Stimulated activated CD8-positive, alpha-beta memory T cell treated with anti-CD3 and anti-CD28 coated beads, Interleukin-7, amount 100 ng/mL, for 24 hours (primary cell): ENCODE data around the gene MYRF.

ENCODE experiments used
- DNase-seq: peaks from one replicate; pipeline ENCODE4 v3.0.0-alpha.2; 2020; ENCODE audit warnings: low read depth

Gene MYRF

GRCh38 chr11:61739413-61739812 is 13.0 kb upstream of the MYRF start:
- DNase-seq: no peak

DNA sequence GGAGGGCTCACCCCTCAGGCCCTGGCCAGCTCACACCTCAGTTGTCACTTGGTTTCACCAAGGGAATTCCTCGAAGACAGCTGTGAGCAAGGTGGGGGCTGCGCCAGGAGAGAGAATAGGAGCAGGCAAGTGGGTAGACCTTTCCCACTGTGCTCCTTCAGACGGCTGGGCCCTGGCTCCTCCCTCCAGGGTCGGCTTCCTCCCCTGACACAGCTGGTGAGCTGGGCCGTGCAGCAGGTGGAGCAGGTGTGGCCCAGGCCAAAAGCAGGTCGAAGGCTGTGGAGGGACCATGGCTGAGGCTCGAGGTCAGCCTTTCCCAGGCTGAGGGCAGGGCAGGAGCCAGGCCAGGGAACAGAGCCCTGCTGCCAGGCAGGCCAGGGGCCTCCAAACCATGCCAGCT is 12.5 kb upstream of the MYRF start:
- DNase-seq: no peak

- no peak for DNase-seq
Measured at GRCh38 chr11:61742391-61742790, 10.0 kb upstream of the MYRF start.

DNA sequence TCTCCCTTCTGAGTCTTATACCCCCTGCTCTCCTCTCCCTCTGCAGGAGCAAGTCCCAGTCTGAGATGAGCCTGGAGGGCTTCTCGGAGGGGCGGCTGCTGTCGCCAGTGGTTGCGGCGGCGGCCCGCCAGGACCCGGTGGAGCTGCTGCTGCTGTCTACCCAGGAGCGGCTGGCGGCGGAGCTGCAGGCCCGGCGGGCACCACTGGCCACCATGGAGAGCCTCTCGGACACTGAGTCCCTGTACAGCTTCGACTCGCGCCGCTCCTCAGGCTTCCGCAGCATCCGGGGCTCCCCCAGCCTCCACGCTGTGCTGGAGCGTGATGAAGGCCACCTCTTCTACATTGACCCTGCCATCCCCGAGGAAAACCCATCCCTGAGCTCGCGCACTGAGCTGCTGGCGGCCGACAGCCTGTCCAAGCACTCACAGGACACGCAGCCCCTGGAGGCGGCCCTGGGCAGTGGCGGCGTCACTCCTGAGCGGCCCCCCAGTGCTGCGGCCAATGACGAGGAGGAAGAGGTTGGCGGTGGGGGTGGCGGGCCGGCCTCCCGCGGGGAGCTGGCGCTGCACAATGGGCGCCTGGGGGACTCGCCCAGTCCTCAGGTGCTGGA is 8.8 kb upstream of the MYRF start:
- no peak for DNase-seq

GRCh38 chr11:61744181-61744580 is 8.3 kb upstream of the MYRF start:
- DNase-seq: no peak

DNA sequence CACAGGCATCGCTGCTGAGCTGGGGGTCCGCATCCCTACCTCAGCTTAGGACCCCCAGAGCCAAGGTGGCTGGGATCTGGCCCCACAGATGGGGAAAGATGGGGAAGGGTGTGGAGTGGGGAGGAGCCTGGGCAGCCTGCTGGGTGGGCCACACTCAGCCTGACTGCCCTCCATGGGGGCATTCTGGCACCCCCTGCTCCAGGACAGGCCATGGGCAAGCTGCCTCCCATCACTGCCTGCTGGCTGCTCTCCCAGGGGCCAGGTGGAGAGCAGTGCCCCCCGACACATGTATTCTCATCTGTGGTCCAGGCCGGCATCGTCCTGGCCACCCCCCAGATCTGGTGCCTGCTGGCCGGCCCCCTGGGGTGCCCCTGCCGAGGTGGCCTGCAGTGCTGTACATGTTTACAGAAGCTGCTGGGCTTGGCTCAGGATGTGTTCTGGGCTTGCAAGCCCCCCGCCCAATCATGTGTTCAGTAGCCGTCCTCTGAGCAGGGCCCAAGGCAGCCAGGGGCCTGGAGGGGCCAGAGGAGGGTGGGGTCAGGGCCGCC is 7.8 kb upstream of the MYRF start:
- DNase-seq: no peak

DNA sequence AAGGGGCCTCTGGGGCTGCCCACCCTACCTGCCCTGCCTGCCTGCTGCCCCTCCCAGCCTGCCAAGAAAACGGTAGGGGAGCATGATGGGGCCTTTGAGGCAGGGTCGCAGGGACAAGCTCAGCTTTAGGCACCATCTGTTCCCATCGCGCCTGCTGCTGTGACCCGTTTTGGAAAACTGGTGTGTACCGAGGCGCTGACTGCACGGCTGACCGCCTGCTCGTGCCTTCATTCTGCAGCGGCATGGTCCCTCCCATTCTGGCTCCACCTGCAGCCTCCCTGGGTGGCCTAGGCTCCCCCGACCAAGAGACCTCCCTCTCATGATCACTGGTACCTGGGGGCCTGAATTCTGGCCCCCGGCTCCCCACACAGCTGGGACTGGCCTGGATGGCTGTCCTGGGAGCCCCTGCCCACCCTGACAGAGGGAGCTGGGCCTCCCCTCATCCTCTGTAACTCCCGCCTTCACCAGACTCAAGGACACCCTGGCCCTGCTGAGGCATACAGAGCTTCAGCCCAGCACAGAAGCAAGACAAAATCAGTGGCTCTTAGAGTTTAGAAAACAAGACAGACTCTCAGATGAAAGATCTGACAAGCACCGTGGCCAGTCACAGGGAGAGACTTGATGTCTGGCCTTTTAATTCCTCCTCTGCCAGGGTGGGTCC is 6.5 kb upstream of the MYRF start:
- DNase-seq: no peak

GRCh38 chr11:61746442-61747191 is 5.8 kb upstream of the MYRF start:
- no peak for DNase-seq

DNA sequence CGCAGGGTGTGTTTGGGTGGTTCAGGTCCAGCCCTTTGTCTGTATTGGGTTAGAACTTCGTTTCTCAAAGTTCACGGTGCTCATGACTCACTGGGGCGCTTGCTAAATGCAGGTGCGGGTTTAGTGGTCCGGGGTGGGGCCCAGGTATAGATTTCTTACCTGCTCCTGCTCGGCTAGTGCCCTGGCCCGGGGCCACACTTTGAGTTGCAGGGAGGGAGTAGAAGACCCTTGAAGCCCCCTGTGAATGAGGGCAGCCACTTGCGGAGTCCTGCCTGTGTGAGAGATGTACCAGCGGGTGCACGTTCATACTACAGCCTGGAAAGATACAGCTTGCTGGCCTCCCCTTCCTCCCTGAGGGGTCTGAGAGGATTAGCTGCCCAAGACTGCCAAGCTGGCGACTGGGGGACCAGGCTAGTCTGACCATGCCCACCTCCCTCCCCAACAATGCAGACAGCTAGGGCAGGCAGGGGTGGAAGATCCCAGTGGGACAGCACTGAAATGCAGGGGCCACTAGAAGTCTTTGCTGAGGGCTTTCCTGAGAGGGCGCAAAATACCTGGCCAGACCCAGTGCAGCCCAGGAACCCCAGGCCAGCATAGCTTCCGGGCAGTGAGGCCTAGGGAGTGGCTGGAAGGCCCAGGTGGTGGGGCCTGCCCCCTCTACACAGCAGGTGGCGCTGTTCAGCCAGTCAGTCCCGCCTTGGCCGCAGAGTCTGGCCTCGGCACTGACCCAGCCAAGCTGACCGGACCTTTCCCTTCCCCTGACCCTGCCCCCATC is 5.1 kb upstream of the MYRF start:
- DNase-seq: no peak

DNA sequence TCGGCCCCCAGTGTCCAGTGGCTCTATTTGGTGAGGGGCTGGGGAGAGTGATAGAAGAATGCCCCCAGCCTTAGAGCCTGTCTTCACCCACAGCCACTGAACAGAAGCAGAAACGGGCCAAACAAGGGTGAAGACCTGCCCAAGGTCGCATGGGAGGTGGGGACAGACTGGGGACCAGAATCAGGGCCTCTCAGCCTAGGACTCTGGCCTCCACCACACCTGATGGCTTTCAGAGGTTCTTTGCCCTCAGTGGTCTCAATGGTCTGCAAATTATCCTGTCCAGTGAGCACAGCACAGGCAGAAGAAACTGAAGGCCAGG is 4.5 kb upstream of the MYRF start:
- DNase-seq: no peak

DNA sequence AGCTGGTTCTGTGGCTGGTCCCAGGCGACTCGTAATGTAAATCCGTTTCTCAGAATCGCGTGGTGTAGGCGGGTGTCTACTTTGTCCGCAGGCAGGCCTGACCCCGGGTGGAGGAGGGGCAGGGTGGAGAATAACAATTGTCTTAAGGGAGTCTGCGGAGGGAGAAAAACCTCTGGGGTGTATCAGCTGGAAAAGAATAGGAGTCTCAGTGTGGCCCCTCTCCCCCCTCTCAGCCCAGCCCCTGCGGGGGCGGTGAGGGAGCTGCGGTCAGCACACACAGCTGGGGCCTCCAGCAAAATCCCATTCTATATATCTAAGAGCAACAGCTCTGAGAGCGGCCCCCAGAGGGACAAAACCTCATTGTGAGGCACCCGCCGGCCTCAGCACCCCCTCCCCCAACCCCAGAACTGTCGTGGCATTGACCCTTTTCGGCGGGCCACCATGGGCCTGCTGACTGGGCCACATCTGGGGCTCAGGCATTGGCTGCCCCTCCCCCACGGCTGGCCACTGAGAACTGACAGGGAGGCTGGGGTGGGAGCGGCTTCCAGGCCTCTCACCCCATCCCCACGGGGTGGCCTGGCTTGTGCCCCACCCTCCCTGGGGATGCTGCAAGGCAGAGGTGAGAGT is 2.7 kb upstream of the MYRF start:
- no peak for DNase-seq

DNA sequence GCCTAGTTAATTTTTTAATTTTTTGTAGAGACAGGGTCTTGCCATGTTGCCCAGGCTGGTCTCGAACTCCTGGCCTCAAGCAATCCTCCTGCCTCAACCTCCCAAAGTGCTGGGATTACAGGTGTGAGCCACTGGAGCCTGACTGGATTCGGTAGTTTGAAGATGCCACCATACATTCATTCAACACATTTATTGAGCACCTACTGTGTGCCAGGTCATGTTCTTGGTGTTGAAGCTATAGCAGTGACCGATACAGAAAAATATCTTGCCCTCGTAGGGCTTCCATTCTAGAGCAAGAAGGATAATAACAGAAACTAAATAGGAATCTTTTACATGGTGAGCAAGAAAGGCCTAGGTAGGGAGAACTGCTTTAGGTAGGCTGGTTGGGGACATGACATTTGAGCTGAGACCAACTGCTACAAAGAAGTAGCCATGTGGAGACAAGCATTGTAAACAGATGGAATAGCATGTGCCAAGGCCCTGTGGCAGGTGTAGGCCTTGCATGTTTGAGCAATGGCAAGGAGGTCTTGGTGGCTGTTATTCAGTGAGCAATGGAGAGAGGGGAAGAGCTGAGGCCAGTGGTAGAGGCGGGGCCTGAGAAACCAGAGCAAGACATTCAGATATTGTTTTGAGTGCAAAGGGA is 1.7 kb upstream of the MYRF start:
- DNase-seq: no peak

DNA sequence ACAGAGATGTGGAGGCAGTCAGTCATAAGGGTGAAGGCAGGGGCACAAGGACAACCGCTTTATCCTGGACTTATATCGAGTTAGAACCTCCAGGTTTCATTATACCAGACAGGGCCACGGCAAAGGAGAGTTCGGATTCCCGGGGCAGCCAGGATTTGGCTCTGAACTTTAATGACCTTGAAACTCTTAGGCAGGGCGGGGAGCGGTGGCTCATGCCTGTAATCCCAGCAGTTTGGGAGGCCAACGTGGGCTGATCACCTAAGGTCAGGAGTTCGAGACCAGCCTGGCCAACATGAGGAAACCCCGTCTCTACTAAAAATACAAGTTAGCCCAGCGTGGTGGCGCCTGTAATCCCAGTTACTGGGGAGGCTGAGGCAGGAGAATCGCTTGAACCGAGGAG is 1.1 kb upstream of the MYRF start:
- DNase-seq: no peak

GRCh38 chr11:61752925-61753521 is 587 bp downstream of the MYRF start:
- no peak for DNase-seq

- DNase-seq: no peak
Measured at GRCh38 chr11:61753672-61754071, 1.2 kb downstream of the MYRF start.

DNA sequence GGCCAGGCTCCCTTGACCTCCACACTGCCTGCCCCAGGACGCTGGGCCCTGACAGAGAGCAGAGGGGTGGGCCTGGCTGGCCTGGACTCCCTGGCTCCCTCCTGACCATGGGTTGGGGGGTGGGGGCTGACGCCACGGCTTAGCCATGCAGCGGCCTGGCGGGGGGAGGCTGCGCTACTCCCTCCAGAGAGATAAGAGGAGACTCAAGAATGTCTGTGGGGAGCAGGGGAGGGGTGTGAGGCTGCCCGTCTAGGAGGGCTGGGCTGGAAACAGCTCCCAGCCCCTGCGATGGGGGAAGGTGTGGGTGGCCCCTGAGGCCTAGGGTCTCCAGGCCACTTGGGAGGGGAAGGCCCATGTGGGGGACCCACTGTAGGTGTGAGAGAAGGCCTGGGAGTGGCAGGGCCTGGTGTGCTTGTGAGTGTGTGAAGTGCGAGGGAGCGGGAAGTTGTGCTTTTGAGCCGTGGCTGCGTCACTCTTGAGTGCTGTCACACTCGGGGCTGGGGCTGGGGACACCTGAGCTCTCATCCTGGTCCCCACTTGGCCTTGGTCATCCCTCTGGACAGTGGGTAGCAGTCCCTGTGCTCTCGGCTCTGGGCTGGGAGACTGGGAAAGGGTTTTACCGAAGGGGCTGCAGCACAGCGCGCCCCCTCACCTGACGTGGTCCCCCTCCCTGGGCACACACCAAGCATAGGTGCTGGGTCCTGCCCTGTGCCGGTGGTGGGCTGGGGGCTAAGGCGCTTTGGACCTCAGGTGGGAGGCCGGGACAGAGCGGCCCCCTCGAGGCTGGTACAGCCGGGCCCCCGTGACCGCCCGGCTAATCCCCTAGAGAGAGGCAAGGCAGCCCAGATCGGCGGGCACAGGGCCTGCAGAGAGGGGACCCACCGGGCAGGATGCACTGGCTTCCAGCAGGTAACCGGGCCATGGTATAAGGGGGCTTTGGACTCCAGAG is 2.4 kb downstream of the MYRF start:
- DNase-seq: no peak

DNA sequence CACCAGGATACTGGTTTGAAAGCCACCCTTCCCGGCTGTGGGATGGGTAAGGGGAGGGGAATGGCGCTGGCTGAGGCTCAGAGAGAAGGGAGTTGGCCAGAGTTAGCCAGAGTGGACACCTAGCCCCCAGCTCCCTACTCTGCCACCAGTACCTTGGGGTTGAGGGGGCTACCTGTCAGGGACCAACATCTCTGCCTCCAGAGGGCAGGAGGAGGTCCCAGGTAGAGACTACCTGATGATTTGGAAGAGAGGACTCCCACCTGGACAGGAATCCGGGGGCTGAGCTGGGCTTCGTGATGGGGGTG is 3.7 kb downstream of the MYRF start:
- DNase-seq: no peak

DNA sequence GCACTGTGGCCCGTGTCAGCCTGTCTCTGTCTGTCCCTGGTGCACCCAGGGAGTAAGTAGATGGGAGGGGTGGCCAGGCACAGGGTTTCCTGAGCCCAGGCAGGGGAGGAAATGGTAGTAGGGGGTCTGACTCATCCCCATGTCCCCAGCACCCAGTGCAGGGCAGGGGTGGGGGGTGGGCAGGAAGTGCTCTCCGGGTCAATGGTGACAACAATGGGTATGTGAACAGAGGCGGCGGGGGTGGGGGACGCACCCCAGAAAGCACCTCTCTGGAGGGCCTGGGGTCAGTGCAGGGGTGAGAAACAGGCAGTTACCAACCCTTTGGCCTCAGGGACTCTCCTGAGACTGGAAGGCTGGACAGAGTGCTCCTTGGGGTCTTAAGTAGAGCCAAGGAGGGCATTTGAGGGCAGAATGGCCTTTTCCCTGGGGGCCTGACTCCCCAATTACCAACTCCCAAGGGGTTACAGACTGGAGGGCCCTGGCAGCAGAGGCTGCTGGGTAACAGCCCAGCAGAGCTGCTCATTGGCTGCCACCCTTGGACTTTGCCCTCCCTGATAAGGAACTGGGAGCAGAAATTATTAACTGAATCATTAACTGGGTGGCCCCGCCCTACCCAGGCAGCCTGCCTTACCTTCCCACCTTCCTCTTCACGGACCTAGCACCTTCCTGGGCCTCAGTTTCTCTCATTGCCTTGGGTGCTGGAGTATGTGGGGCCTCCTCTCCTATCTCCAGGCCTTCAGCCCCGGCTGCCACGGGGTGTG is 4.2 kb downstream of the MYRF start:
- DNase-seq: no peak

- DNase-seq: no peak
Measured at GRCh38 chr11:61757213-61757862, 4.9 kb downstream of the MYRF start.
